ENCODE results near the gene ZCCHC4.

The ZCCHC4 gene

GRCh38 chr4:25356068-25356467 lies 43.5 kb downstream of the ZCCHC4 start:
- Histone ChIP-seq H3K23ac (ENCODE audit: low read depth, low read length, poor library complexity) (no peak overlapping the region), H3K79me1 (ENCODE audit: low read depth, low read length) (no peaks in the 10 kb centered on the region), H4K91ac (ENCODE audit: low read depth, low read length, poor library complexity) (no peak overlapping the region), H3K9me3 (replicated peaks in 1 of 2; ENCODE audit: control insufficient read depth in 2 of 2, insufficient read depth in 1 of 2, low read depth in 1 of 2, low read length in 2 of 2) (peaks cover 8 to 13% of the 10 kb centered on the region in 2 donors), H3K4ac (ENCODE audit: low read length) (no peak overlapping the region), H3K4me3 (ENCODE audit: low read length in 2 of 2) (no peak overlapping the region), H3K14ac (ENCODE audit: low read length) (no peak overlapping the region), H3K36me3 (replicated peaks in 1 of 2; ENCODE audit: control insufficient read depth in 2 of 2, insufficient read depth in 2 of 2, low read length in 2 of 2) (peaks cover 3 to 8% of the 10 kb centered on the region in 2 donors), H2BK15ac (ENCODE audit: low read length) (no peak overlapping the region), H4K8ac (ENCODE audit: low read depth, low read length) (no peak overlapping the region), H2BK12ac (ENCODE audit: low read length) (no peak overlapping the region), H2AK5ac (ENCODE audit: low read depth, low read length) (no peak overlapping the region), H2BK120ac (ENCODE audit: low read depth, low read length) (no peak overlapping the region), H3K27me3 (ENCODE audit: control insufficient read depth in 3 of 3, insufficient read depth in 3 of 3, low read depth in 1 of 3, low read length in 3 of 3) (no peaks in the 10 kb centered on the region), H3K9ac (ENCODE audit: low read depth, low read length, poor library complexity) (no peak overlapping the region), H3K27ac (replicated peaks; ENCODE audit: low read length) (no peak overlapping the region), H3K4me2 (ENCODE audit: insufficient read depth, low read length, poor library complexity, severe bottlenecking) (no peak overlapping the region), H3K18ac (ENCODE audit: low read length) (no peak overlapping the region), H3K4me1 (ENCODE audit: control insufficient read depth in 2 of 2, insufficient read depth in 1 of 2, low read depth in 1 of 2, low read length in 2 of 2) (no peaks in the 10 kb centered on the region), H2BK5ac (ENCODE audit: low read length) (no peak overlapping the region), H2AFZ (ENCODE audit: low read length) (no peak overlapping the region)
- no CpG with 5 or more reads among the region's 2 CpGs for WGBS, 2 donors (ENCODE audit: extremely low coverage in 2 of 2, insufficient read length in 2 of 2, insufficient replicate concordance in 1 of 2)
- no peak for DNase-seq (ENCODE audit: low spot score)

DNA sequence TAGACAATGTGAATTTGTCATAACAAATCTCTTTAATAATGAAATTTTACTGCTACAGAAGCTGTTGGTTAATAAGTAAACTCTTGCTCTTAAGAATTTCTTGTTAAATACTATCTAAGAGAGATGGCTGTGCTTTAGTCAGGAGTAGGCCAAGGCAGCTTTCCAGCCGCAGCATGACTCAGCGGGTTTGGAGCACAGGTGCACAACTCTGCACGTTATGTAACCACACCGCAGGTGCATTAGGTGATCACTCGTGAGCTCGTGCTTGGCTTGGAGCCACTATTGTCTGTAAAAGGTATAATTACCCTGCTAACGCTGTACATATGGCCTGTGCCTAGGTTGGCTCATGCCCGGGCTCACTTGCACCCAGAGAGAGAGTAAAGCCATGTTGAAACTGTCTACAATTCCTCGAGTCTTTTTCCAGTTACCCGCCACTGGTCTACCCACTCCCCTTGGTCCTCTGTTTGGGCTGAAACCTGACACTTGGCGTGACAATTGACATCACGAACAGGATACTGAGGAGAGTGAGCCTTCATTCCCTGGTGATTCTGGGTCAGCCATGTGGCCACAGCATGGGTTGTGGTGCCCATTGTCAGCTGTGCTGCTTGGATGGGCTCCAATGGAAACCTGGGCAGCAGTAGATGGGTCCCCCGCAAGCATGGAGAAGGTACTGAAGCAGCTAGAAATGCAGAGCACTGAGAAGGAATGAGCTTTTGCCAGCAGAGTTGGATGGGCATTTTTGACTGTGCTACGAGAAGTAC lies 46.1 kb downstream of the ZCCHC4 start:
- Histone ChIP-seq H3K79me1 (ENCODE audit: low read depth, low read length) (no peaks in the 10 kb centered on the region), H3K27ac (replicated peaks; ENCODE audit: low read length) (no peak overlapping the region), H3K4me3 (ENCODE audit: low read length in 2 of 2) (no peak overlapping the region), H3K36me3 (replicated peaks in 1 of 2; ENCODE audit: control insufficient read depth in 2 of 2, insufficient read depth in 2 of 2, low read length in 2 of 2) (peaks cover 9 to 20% of the 10 kb centered on the region in 2 donors), H2AK5ac (ENCODE audit: low read depth, low read length) (no peak overlapping the region), H3K4ac (ENCODE audit: low read length) (no peak overlapping the region), H3K4me2 (ENCODE audit: insufficient read depth, low read length, poor library complexity, severe bottlenecking) (no peak overlapping the region), H4K91ac (ENCODE audit: low read depth, low read length, poor library complexity) (no peak overlapping the region), H2BK12ac (ENCODE audit: low read length) (no peak overlapping the region), H3K14ac (ENCODE audit: low read length) (no peak overlapping the region), H3K27me3 (ENCODE audit: control insufficient read depth in 3 of 3, insufficient read depth in 3 of 3, low read depth in 1 of 3, low read length in 3 of 3) (no peaks in the 10 kb centered on the region), H3K9me3 (replicated peaks in 1 of 2; ENCODE audit: control insufficient read depth in 2 of 2, insufficient read depth in 1 of 2, low read depth in 1 of 2, low read length in 2 of 2) (peaks cover 12 to 21% of the 10 kb centered on the region in 2 donors), H4K8ac (ENCODE audit: low read depth, low read length) (no peak overlapping the region), H3K18ac (ENCODE audit: low read length) (no peak overlapping the region), H2BK120ac (ENCODE audit: low read depth, low read length) (no peak overlapping the region), H3K4me1 (ENCODE audit: control insufficient read depth in 2 of 2, insufficient read depth in 1 of 2, low read depth in 1 of 2, low read length in 2 of 2) (no peaks in the 10 kb centered on the region), H2BK5ac (ENCODE audit: low read length) (no peak overlapping the region), H2BK15ac (ENCODE audit: low read length) (no peak overlapping the region), H3K9ac (ENCODE audit: low read depth, low read length, poor library complexity) (no peak overlapping the region), H3K23ac (ENCODE audit: low read depth, low read length, poor library complexity) (no peak overlapping the region), H2AFZ (ENCODE audit: low read length) (no peak overlapping the region)
- no CpG with 5 or more reads among the region's 14 CpGs for WGBS, 2 donors (ENCODE audit: extremely low coverage in 2 of 2, insufficient read length in 2 of 2, insufficient replicate concordance in 1 of 2)
- DNase-seq (ENCODE audit: low spot score): no peak

GRCh38 chr4:25361253-25361652 lies 48.7 kb downstream of the ZCCHC4 start:
- Histone ChIP-seq H3K18ac (ENCODE audit: low read length) (no peak overlapping the region), H2AK5ac (ENCODE audit: low read depth, low read length) (no peak overlapping the region), H3K23ac (ENCODE audit: low read depth, low read length, poor library complexity) (no peak overlapping the region), H3K27ac (replicated peaks; ENCODE audit: low read length) (no peak overlapping the region), H4K91ac (ENCODE audit: low read depth, low read length, poor library complexity) (no peak overlapping the region), H4K8ac (ENCODE audit: low read depth, low read length) (no peak overlapping the region), H3K27me3 (ENCODE audit: control insufficient read depth in 3 of 3, insufficient read depth in 3 of 3, low read depth in 1 of 3, low read length in 3 of 3) (no peaks in the 10 kb centered on the region), H2BK15ac (ENCODE audit: low read length) (no peak overlapping the region), H3K36me3 (replicated peaks in 1 of 2; ENCODE audit: control insufficient read depth in 2 of 2, insufficient read depth in 2 of 2, low read length in 2 of 2) (peaks cover 11 to 36% of the 10 kb centered on the region in 2 donors), H3K79me1 (ENCODE audit: low read depth, low read length) (no peaks in the 10 kb centered on the region), H2BK12ac (ENCODE audit: low read length) (no peak overlapping the region), H3K4ac (ENCODE audit: low read length) (no peak overlapping the region), H3K9ac (ENCODE audit: low read depth, low read length, poor library complexity) (no peak overlapping the region), H3K14ac (ENCODE audit: low read length) (no peak overlapping the region), H2BK5ac (ENCODE audit: low read length) (no peak overlapping the region), H2AFZ (ENCODE audit: low read length) (no peak overlapping the region), H2BK120ac (ENCODE audit: low read depth, low read length) (no peak overlapping the region), H3K9me3 (replicated peaks in 1 of 2; ENCODE audit: control insufficient read depth in 2 of 2, insufficient read depth in 1 of 2, low read depth in 1 of 2, low read length in 2 of 2) (peaks cover 12 to 21% of the 10 kb centered on the region in 2 donors), H3K4me2 (ENCODE audit: insufficient read depth, low read length, poor library complexity, severe bottlenecking) (no peak overlapping the region), H3K4me3 (ENCODE audit: low read length in 2 of 2) (no peak overlapping the region), H3K4me1 (ENCODE audit: control insufficient read depth in 2 of 2, insufficient read depth in 1 of 2, low read depth in 1 of 2, low read length in 2 of 2) (no peaks in the 10 kb centered on the region)
- WGBS, 2 donors (ENCODE audit: extremely low coverage in 2 of 2, insufficient read length in 2 of 2, insufficient replicate concordance in 1 of 2): no CpG with 5 or more reads among the region's 9 CpGs
- DNase-seq (ENCODE audit: low spot score): no peak

DNA sequence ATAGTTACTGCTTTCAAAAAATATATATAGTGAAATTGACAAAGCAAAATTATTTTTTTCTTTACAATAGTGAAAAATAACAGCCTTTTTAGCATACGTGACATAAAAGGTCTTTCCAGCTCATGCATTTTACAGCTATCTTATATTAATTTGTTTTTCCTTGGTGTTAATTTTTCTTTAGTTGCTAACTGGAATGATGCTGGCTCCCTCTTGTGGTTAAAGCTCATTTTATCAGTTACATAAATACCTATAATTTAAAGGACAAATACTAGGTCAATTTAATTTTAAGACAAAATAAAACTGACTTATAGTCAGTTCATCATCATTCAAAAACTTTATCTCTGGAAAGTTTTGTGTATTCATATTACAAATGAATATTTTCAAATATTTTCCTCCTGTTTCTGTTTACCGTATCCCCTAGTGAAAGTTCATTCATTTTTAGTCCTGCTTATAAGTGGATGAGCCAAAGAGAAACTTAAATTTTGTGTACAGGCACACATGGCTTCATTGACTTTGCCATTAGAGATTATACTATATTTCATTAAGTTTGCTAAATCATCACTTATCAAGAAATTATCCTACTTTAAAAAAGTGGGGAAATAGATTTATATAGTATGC lies 54.5 kb downstream of the ZCCHC4 start:
- no peaks in the 10 kb centered on the region for H3K9me3 ChIP-seq (replicated peaks in 1 of 2; ENCODE audit: control insufficient read depth in 2 of 2, insufficient read depth in 1 of 2, low read depth in 1 of 2, low read length in 2 of 2)
- H3K14ac ChIP-seq (ENCODE audit: low read length): no peak overlapping the region
- H3K9ac ChIP-seq (ENCODE audit: low read depth, low read length, poor library complexity): no peak overlapping the region
- H3K27me3 ChIP-seq (ENCODE audit: control insufficient read depth in 3 of 3, insufficient read depth in 3 of 3, low read depth in 1 of 3, low read length in 3 of 3): no peaks in the 10 kb centered on the region
- no peak overlapping the region for H2AK5ac ChIP-seq (ENCODE audit: low read depth, low read length)
- no peak overlapping the region for H2AFZ ChIP-seq (ENCODE audit: low read length)
- no peak overlapping the region for H3K4me2 ChIP-seq (ENCODE audit: insufficient read depth, low read length, poor library complexity, severe bottlenecking)
- H3K4me3 ChIP-seq (ENCODE audit: low read length in 2 of 2): no peak overlapping the region
- no peak overlapping the region for H3K27ac ChIP-seq (replicated peaks; ENCODE audit: low read length)
- H3K4ac ChIP-seq (ENCODE audit: low read length): no peak overlapping the region
- no peak overlapping the region for H3K18ac ChIP-seq (ENCODE audit: low read length)
- H2BK120ac ChIP-seq (ENCODE audit: low read depth, low read length): no peak overlapping the region
- H4K8ac ChIP-seq (ENCODE audit: low read depth, low read length): no peak overlapping the region
- WGBS, 2 donors (ENCODE audit: extremely low coverage in 2 of 2, insufficient read length in 2 of 2, insufficient replicate concordance in 1 of 2): no CpG with 5 or more reads among the region's 2 CpGs
- H3K79me1 ChIP-seq (ENCODE audit: low read depth, low read length): no peaks in the 10 kb centered on the region
- H2BK5ac ChIP-seq (ENCODE audit: low read length): no peak overlapping the region
- H3K4me1 ChIP-seq (ENCODE audit: control insufficient read depth in 2 of 2, insufficient read depth in 1 of 2, low read depth in 1 of 2, low read length in 2 of 2): no peaks in the 10 kb centered on the region
- peaks cover 5 to 38% of the 10 kb centered on the region in 2 donors for H3K36me3 ChIP-seq (replicated peaks in 1 of 2; ENCODE audit: control insufficient read depth in 2 of 2, insufficient read depth in 2 of 2, low read length in 2 of 2)
- no peak overlapping the region for H3K23ac ChIP-seq (ENCODE audit: low read depth, low read length, poor library complexity)
- H4K91ac ChIP-seq (ENCODE audit: low read depth, low read length, poor library complexity): no peak overlapping the region
- H2BK15ac ChIP-seq (ENCODE audit: low read length): no peak overlapping the region
- DNase-seq (ENCODE audit: low spot score): no peak
- H2BK12ac ChIP-seq (ENCODE audit: low read length): no peak overlapping the region

All from neuronal stem cell (in vitro differentiated cells).